Pancreas (tissue), 10 donors: ENCODE measurements around the gene ZMIZ2. TPM values are rescaled to one million over a fixed set of nuclear protein-coding genes. Genes with fewer than 3 reads are reported as not detected.

Experiments
- ATAC-seq, 4 donors: fragments of 200-7000 bp; cut with Tn5 transposase; one replicate each; pipeline versions ENCODE4 v1.8.0 to v1.9.1; 2020; ENCODE audit warnings: mild to moderate bottlenecking in 4 of 4, moderate library complexity in 4 of 4
- DNase-seq, 6 donors: peaks; one replicate each; pipeline ENCODE4 v3.0.0-alpha.2; 2020
- FAIRE-seq: peaks from 2 replicates; lab custom pipeline; 2012; peaks lifted over from hg19 to GRCh38; lab: Jason Lieb, UNC
- H3K27ac ChIP-seq, 4 donors: fragments of 200-600 bp; sonication (generic); 1 replicate in 3 of 4; 2 replicates in 1 of 4; pipeline versions ENCODE4 v1.5.0 to v1.8.0; 2020
- H3K27me3 ChIP-seq, 4 donors: fragments of 200-600 bp; one replicate each; pipeline ENCODE4 v1.8.0; 2021
- H3K36me3 ChIP-seq, 3 donors: fragments of 200-600 bp; sonication (generic) in 1 of 3; one replicate each; pipeline versions ENCODE4 v1.5.0 to v1.8.0; 2020 to 2021
- H3K4me1 ChIP-seq, 3 donors: fragments of 200-600 bp; one replicate each; pipeline ENCODE4 v1.8.0; 2021
- H3K4me3 ChIP-seq, 4 donors: fragments of 200-600 bp; sonication (generic) in 2 of 4; one replicate each; pipeline versions ENCODE4 v1.5.0 to v1.8.0; 2020 to 2021
- H3K9me3 ChIP-seq, 4 donors: fragments of 200-600 bp; one replicate each; pipeline ENCODE4 v1.8.0; 2021
- CTCF ChIP-seq, 4 donors: fragments of 200-600 bp; sonication (generic) in 3 of 4; IDR thresholded peaks; one replicate each; pipeline versions ENCODE4 v1.5.0 to v1.8.0; 2021; ENCODE audit warnings: antibody characterized with exemption in 4 of 4
- WGBS, 2 donors: extraction: QIAGEN DNeasy Blood & Tissue Kit; methylation state at CpG; one replicate each; pipeline ENCODE4 v1.1.7; 2013; 5-methylcytosine and 5-hydroxymethylcytosine counted together
- intact Hi-C, 3 donors: fragments of 100-400 bp; cut with DNase I; formaldehyde crosslinking; loops; one replicate each; pipeline versions ENCODE4 v1.11.1 to v1.14.2; 2022
- polyA plus RNA-seq, 2 donors: library from polyadenylated mRNA; stranded (reverse); fragments of 200-250 nt; gene quantifications; one replicate each; pipeline ENCODE4 v1.2.3, GENCODE V29; 2013
- total RNA-seq, 6 donors: library from RNA; stranded (reverse); fragmentation: NEBNext Ultra II Directional in 4 of 6; extraction: Animal tissue kit (Norgen Biotek cat#: 25700) in 4 of 6; gene quantifications; one replicate each; pipeline versions ENCODE4 v1.2.1 to v1.2.4, GENCODE V29; 2021 to 2023
- donor health status: healthy with polysubstance abuse.
- donor health status: DM: no; HTN: no; CAD: no; lungs with moderate emphysema.
- donor health status: DM: no; HTN: no; CAD: no.
- donor health status: control.
- donor health status: control.
- donor health status: Bipolar disorder and iron deficiency.
- donor health status: DM: yes; HTN: yes; CAD: no.
- donor health status: DM: no; HTN: no; CAD: no.
- donor health status: DM: no; HTN: no; CAD: no.
- donor health status: DM: yes; HTN: yes; CAD: no.

Gene ZMIZ2
- total and polyA plus RNA-seq, 8 donors, result 38.4 to 199 (median 58.1) TPM

DNA sequence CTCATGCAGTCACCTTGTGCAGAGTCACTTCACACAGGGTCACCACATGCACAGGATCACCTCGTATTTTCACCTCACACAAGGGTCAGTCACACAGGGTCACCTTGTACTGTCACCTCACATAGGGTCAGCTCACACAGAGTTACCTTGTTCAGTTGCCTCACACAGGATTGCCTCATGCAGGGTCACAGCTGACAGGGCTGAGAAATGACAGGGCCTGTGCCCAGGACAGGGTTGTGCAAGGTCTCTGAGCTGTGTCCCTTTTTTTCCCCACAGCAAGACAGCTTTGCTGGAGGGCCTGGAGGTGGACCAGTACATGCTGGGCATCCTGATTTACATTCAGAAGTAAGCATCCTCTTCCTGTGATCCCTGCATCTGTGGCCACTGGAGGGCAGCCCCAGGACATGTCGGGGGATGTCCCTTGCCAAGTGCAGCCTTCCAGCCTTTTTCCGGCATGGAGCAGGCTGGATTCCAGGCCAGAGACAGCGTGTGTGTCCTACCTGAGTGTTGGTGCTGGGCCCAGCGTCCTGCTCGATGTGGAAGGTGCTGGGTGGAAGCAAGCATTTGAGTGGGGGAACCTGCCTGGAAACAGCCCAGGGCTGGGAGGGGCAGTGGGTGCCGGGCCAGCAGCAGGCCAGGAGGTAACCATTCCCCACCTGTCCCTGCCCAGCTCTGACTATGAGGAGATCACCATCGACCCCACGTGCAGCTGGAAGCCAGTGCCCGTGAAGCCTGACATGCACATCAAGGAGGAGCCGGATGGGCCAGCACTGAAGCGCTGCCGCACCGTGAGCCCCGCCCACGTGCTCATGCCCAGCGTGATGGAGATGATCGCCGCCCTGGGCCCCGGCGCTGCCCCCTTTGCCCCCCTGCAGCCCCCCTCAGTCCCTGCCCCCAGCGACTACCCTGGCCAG lies 16.3 kb downstream of the ZMIZ2 start:
- 67 to 78% methylated on average over 22 of the region's 22 CpGs for WGBS, 2 donors
- Histone ChIP-seq H3K9me3 (no peaks in the 10 kb centered on the region), H3K36me3 (peaks cover 3 to 69% (median 30%) of the 10 kb centered on the region in 3 donors), H3K4me3 (no peak overlapping the region), H3K27me3 (no peaks in the 10 kb centered on the region), H3K4me1 (peaks cover 10 to 28% (median 12%) of the 10 kb centered on the region in 3 donors), H3K27ac (no peak overlapping the region)
- ATAC-seq, result no peak
- peak in 2 of 6 donors; percentile 37 to 64 for DNase-seq
- intact Hi-C loops, result no loop called here
- no peak for TF ChIP-seq CTCF (IDR thresholded peaks at IDR 0.05)
- no peak for FAIRE-seq

DNA sequence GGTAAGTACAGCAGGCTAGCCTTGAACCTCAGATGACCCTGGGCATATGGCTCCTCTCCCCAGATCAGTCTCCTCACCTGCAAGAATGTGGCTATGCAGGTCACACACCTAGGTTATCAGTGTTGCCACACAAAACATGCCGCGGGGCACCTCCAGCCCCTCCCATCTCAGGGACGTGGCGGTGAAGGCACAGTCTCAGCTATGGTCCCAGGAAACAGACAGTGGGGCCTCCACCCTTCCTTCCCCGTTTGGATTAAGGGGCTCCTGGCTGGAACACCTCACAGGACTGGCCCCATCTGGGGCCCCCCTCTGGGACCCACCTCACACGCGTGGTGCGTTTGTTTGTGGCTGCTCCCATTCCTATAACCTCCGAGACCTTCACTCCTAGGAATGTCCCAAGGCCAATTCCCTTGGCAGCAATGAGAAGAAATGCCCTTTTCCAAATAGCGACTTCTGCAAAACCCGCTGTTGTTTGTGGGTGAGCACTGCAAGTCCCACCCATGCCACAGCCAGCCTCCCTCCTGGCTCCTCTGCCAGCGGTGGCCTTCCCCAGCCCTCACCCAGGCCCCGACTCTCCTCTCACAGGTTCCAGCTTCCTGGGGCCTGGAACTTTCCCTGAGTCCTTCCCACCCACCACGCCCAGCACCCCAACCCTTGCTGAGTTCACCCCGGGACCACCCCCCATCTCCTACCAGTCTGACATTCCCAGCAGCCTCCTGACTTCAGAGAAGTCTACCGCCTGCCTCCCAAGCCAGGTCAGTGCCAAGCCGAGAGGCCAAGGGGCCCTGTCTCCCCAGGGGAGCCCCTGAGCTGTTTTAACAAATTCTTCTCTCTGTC lies 17.1 kb downstream of the ZMIZ2 start:
- H3K4me3 ChIP-seq, result no peak overlapping the region
- peaks cover 10 to 36% (median 12%) of the 10 kb centered on the region in 3 donors for H3K4me1 ChIP-seq
- WGBS, 2 donors, result 64 to 70% methylated on average over 17 of the region's 17 CpGs
- FAIRE-seq (no peak), DNase-seq (peak in 1 of 6 donors; percentile 49), ATAC-seq (peak in 1 of 4 donors; percentile 3)
- H3K9me3 ChIP-seq, result no peaks in the 10 kb centered on the region
- no peak for TF ChIP-seq CTCF (IDR thresholded peaks at IDR 0.05)
- no peaks in the 10 kb centered on the region for H3K27me3 ChIP-seq
- intact Hi-C loops, result no loop called here
- peaks cover 3 to 61% (median 30%) of the 10 kb centered on the region in 3 donors for H3K36me3 ChIP-seq
- no peak overlapping the region for H3K27ac ChIP-seq

GRCh38 chr7:44766416-44766801 lies 17.8 kb downstream of the ZMIZ2 start:
- ATAC-seq (no peak), FAIRE-seq (no peak), DNase-seq (peak in 1 of 6 donors; percentile 69)
- intact Hi-C loops, result no loop called here
- H3K4me3 ChIP-seq, result no peak overlapping the region
- peaks cover 3 to 56% (median 30%) of the 10 kb centered on the region in 3 donors for H3K36me3 ChIP-seq
- no peak overlapping the region for H3K27ac ChIP-seq
- no peaks in the 10 kb centered on the region for H3K9me3 ChIP-seq
- H3K27me3 ChIP-seq, result no peaks in the 10 kb centered on the region
- WGBS, 2 donors, result 86 to 89% methylated on average over 11 of the region's 11 CpGs
- peaks cover 10 to 36% (median 12%) of the 10 kb centered on the region in 3 donors for H3K4me1 ChIP-seq
- no peak for TF ChIP-seq CTCF (IDR thresholded peaks at IDR 0.05)

- no peak for TF ChIP-seq CTCF (IDR thresholded peaks at IDR 0.05)
- FAIRE-seq (no peak), DNase-seq (peak in 2 of 6 donors; percentile 34 to 62), ATAC-seq (peak; percentile 21 to 39 (median 31))
- Histone ChIP-seq H3K27me3 (no peaks in the 10 kb centered on the region), H3K27ac (peak overlapping the region; percentile 79 to 87 (median 83)), H3K9me3 (no peaks in the 10 kb centered on the region), H3K36me3 (peaks cover 3 to 46% (median 30%) of the 10 kb centered on the region in 3 donors), H3K4me3 (no peak overlapping the region), H3K4me1 (peaks cover 10 to 36% (median 12%) of the 10 kb centered on the region in 3 donors)
- intact Hi-C loops, result no loop called here
- WGBS, 2 donors, result 58 to 63% methylated on average over 19 of the region's 19 CpGs
Observed at GRCh38 chr7:44767134-44767911, 18.7 kb downstream of the ZMIZ2 start.
